NT2/D1 (cell line): ENCODE data around the gene POLR3C.

Source experiments
- SUZ12 ChIP-seq: IDR thresholded peaks from 2 replicates; pipeline ENCODE4 v1.6.1; 2011; ENCODE audit not compliant: insufficient read length, insufficient read depth; ENCODE audit errors: extremely low read depth
- YY1 ChIP-seq: IDR thresholded peaks from 2 replicates; pipeline ENCODE4 v1.6.1; 2011; ENCODE audit not compliant: insufficient read length, insufficient read depth
- ZNF274 ChIP-seq: IDR thresholded peaks from 2 replicates; pipeline ENCODE4 v1.6.1; 2011; ENCODE audit warnings: mild to moderate bottlenecking, low read depth, low read length

DNA sequence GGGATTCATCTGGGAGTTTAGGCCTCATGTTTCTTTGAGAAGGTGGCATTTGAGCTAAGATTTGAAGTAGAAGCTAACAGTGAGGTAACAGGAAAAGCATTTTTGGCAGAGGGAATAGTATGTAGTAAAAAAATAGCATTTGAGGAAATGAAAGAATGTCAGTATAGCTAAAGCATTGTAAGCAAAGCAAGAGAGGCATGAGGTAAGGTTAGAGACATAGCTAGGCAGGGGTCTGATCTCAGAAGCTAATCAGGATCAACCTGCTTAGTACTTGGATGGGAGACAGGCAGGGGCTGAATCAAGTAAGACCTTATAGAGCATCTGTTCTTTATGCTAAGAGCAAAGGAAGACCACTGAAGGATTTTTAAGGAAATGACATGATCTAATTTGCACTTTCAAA lies 4.0 kb downstream of the POLR3C start:
- TF ChIP-seq ZNF274 = no peak
- no peak for TF ChIP-seq SUZ12
- TF ChIP-seq YY1 = no peak
